SK-N-SH (cell line): ENCODE measurements around the gene OR1J2.

Experiments
- CTCF ChIP-seq: fragments of 200-600 bp; sonication (generic); IDR thresholded peaks from 2 replicates; pipeline ENCODE4 v1.6.1; 2017; ENCODE audit warnings: antibody characterized with exemption, mild to moderate bottlenecking, moderate library complexity
- FOXM1 ChIP-seq: IDR thresholded peaks from 2 replicates; pipeline ENCODE4 v1.4.0; 2012; ENCODE audit warnings: low read depth, mild to moderate bottlenecking
- JUND ChIP-seq: IDR thresholded peaks from 2 replicates; pipeline ENCODE4 v1.4.0; 2012
- POLR2AphosphoS5 ChIP-seq: IDR thresholded peaks from 2 replicates; pipeline ENCODE4 v1.6.1; 2012; ENCODE audit warnings: low read depth, low read length
- RAD21 ChIP-seq: IDR thresholded peaks from 2 replicates; pipeline ENCODE4 v1.6.1; 2012; ENCODE audit warnings: mild to moderate bottlenecking, low read length
- RFX5 ChIP-seq: IDR thresholded peaks from 2 replicates; pipeline ENCODE4 v1.6.1; 2012; ENCODE audit warnings: mild to moderate bottlenecking, improper control_type of control experiment, low read length
- TCF12 ChIP-seq: IDR thresholded peaks from 2 replicates; pipeline ENCODE4 v1.4.0; 2012
- TEAD4 ChIP-seq: IDR thresholded peaks from 2 replicates; pipeline ENCODE4 v1.4.0; 2012; ENCODE audit warnings: mild to moderate bottlenecking, borderline replicate concordance; ENCODE audit not compliant: insufficient read depth
- YY1 ChIP-seq: IDR thresholded peaks from 2 replicates; pipeline ENCODE4 v1.4.0; 2012; ENCODE audit warnings: low read depth, mild to moderate bottlenecking
- TF ChIP-seq, protein P1 (sequence below): IDR thresholded peaks from 2 replicates; pipeline ENCODE4 v1.4.0; 2012; ENCODE audit warnings: low read depth, borderline replicate concordance
- TF ChIP-seq, protein P2 (sequence below): fragments of 150-350 bp; IDR thresholded peaks from 2 replicates; pipeline ENCODE4 v1.6.1; 2016; ENCODE audit warnings: mild to moderate bottlenecking, low read depth, low read length
- TF ChIP-seq, protein P3 (sequence below): fragments of 150-350 bp; IDR thresholded peaks from 2 replicates; pipeline ENCODE4 v1.6.1; 2017; ENCODE audit warnings: antibody characterized with exemption, low read length, low read depth, borderline replicate concordance

- TF ChIP-seq FOXM1 (no peak), JUND (no peak), TCF12 (no peak), CTCF (no peak), RFX5 (no peak), RAD21 (no peak), POLR2AphosphoS5 (no peak), TEAD4 (no peak), YY1 (no peak)
- TF ChIP-seq, protein P1, sequence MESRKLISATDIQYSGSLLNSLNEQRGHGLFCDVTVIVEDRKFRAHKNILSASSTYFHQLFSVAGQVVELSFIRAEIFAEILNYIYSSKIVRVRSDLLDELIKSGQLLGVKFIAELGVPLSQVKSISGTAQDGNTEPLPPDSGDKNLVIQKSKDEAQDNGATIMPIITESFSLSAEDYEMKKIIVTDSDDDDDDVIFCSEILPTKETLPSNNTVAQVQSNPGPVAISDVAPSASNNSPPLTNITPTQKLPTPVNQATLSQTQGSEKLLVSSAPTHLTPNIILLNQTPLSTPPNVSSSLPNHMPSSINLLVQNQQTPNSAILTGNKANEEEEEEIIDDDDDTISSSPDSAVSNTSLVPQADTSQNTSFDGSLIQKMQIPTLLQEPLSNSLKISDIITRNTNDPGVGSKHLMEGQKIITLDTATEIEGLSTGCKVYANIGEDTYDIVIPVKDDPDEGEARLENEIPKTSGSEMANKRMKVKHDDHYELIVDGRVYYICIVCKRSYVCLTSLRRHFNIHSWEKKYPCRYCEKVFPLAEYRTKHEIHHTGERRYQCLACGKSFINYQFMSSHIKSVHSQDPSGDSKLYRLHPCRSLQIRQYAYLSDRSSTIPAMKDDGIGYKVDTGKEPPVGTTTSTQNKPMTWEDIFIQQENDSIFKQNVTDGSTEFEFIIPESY, result no peak
- TF ChIP-seq, protein P2, sequence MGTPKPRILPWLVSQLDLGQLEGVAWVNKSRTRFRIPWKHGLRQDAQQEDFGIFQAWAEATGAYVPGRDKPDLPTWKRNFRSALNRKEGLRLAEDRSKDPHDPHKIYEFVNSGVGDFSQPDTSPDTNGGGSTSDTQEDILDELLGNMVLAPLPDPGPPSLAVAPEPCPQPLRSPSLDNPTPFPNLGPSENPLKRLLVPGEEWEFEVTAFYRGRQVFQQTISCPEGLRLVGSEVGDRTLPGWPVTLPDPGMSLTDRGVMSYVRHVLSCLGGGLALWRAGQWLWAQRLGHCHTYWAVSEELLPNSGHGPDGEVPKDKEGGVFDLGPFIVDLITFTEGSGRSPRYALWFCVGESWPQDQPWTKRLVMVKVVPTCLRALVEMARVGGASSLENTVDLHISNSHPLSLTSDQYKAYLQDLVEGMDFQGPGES, result no peak
- TF ChIP-seq, protein P3, sequence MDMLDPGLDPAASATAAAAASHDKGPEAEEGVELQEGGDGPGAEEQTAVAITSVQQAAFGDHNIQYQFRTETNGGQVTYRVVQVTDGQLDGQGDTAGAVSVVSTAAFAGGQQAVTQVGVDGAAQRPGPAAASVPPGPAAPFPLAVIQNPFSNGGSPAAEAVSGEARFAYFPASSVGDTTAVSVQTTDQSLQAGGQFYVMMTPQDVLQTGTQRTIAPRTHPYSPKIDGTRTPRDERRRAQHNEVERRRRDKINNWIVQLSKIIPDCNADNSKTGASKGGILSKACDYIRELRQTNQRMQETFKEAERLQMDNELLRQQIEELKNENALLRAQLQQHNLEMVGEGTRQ, result no peak
Measured at GRCh38 chr9:122538757-122539156, 28.2 kb downstream of the OR1J2 start.
